KMS-11 (cell line): ENCODE measurements around the gene HOXB5.

Source experiments
- H2AFZ ChIP-seq: fragments of 200-600 bp; sonication (generic); 2 replicates; pipeline ENCODE4 v1.6.1; 2016; ENCODE audit warnings: antibody characterized with exemption, mixed run types, low read depth
- H3K27ac ChIP-seq: fragments of 200-600 bp; sonication (generic); 2 replicates; pipeline ENCODE4 v1.6.1; 2016; ENCODE audit warnings: mild to moderate bottlenecking, mixed run types
- H3K27me3 ChIP-seq: fragments of 200-600 bp; sonication (generic); 2 replicates; pipeline ENCODE4 v1.6.1; 2017; ENCODE audit warnings: mild to moderate bottlenecking, low read depth, mixed run types, moderate library complexity; ENCODE audit not compliant: insufficient read depth
- H3K36me3 ChIP-seq: fragments of 200-600 bp; sonication (generic); 2 replicates; pipeline ENCODE4 v1.6.1; 2017; ENCODE audit warnings: mild to moderate bottlenecking, mixed run types; ENCODE audit not compliant: insufficient read depth
- H3K4me1 ChIP-seq: fragments of 200-600 bp; sonication (generic); 2 replicates; pipeline ENCODE4 v1.6.1; 2016; ENCODE audit warnings: mild to moderate bottlenecking, low read depth, mixed run types; ENCODE audit not compliant: poor library complexity, severe bottlenecking
- H3K4me2 ChIP-seq: fragments of 200-600 bp; sonication (generic); 2 replicates; pipeline ENCODE4 v1.7.0; 2016; ENCODE audit warnings: mild to moderate bottlenecking, mixed run types
- H3K4me3 ChIP-seq: fragments of 200-600 bp; sonication (generic); IDR thresholded peaks from 2 replicates; pipeline ENCODE4 v1.6.1; 2017; ENCODE audit warnings: low read depth, low read length, mixed read lengths; ENCODE audit not compliant: insufficient read depth
- H3K79me2 ChIP-seq: fragments of 200-600 bp; sonication (generic); 2 replicates; pipeline ENCODE4 v1.6.1; 2016; ENCODE audit warnings: low read depth, mixed run types; ENCODE audit not compliant: insufficient read depth
- H3K9ac ChIP-seq: fragments of 200-600 bp; sonication (generic); 2 replicates; pipeline ENCODE4 v1.6.1; 2016; ENCODE audit warnings: mild to moderate bottlenecking, mixed run types
- H4K20me1 ChIP-seq: fragments of 200-600 bp; sonication (generic); 2 replicates; pipeline ENCODE4 v1.6.1; 2016; ENCODE audit warnings: mild to moderate bottlenecking, mixed run types; ENCODE audit not compliant: insufficient read depth
- CTCF ChIP-seq: fragments of 200-600 bp; sonication (generic); conservative IDR thresholded peaks from 2 replicates; pipeline ENCODE4 v1.6.1; 2017; ENCODE audit warnings: low read depth, mild to moderate bottlenecking, antibody characterized with exemption, low read length, moderate library complexity, mixed read lengths

HOXB5 gene

GRCh38 chr17:48603959-48604769, 10.6 kb upstream of the HOXB5 start:
- H4K20me1 ChIP-seq: no peaks in the 10 kb centered on the region
- no peaks in the 10 kb centered on the region for H3K36me3 ChIP-seq
- peaks cover 14% of the 10 kb centered on the region for H3K4me1 ChIP-seq
- no peak overlapping the region for H2AFZ ChIP-seq
- peaks cover 50% of the 10 kb centered on the region for H3K27me3 ChIP-seq
- TF ChIP-seq CTCF: no peak
- H3K27ac ChIP-seq: no peak overlapping the region
- peak overlapping the region; percentile 33 for H3K4me2 ChIP-seq
- no peak overlapping the region for H3K4me3 ChIP-seq
- no peak overlapping the region for H3K9ac ChIP-seq
- H3K79me2 ChIP-seq: no peaks in the 10 kb centered on the region

- peaks cover 71% of the 10 kb centered on the region for H3K27me3 ChIP-seq
- no peak for TF ChIP-seq CTCF
- no peak overlapping the region for H3K27ac ChIP-seq
- H3K79me2 ChIP-seq: no peaks in the 10 kb centered on the region
- H4K20me1 ChIP-seq: no peaks in the 10 kb centered on the region
- no peaks in the 10 kb centered on the region for H3K36me3 ChIP-seq
- H3K4me3 ChIP-seq: no peak overlapping the region
- H3K4me2 ChIP-seq: peak overlapping the region; percentile 40; the same call in 1 of the 2 replicates
- H3K9ac ChIP-seq: no peak overlapping the region
- H3K4me1 ChIP-seq: peaks cover 6% of the 10 kb centered on the region
- peak overlapping the region; percentile 38; the same call in 1 of the 2 replicates for H2AFZ ChIP-seq
These were observed 8.2 kb upstream of the HOXB5 start for GRCh38 chr17:48601539-48602425.

GRCh38 chr17:48601207-48601538, 7.6 kb upstream of the HOXB5 start:
- no peak for TF ChIP-seq CTCF
- H4K20me1 ChIP-seq: no peaks in the 10 kb centered on the region
- H2AFZ ChIP-seq: no peak overlapping the region
- no peak overlapping the region for H3K9ac ChIP-seq
- no peak overlapping the region for H3K4me2 ChIP-seq
- no peaks in the 10 kb centered on the region for H3K79me2 ChIP-seq
- no peak overlapping the region for H3K27ac ChIP-seq
- peaks cover 6% of the 10 kb centered on the region for H3K4me1 ChIP-seq
- no peak overlapping the region for H3K4me3 ChIP-seq
- H3K27me3 ChIP-seq: peaks cover 71% of the 10 kb centered on the region
- H3K36me3 ChIP-seq: no peaks in the 10 kb centered on the region

- no peak overlapping the region for H3K4me3 ChIP-seq
- no peak overlapping the region for H3K4me2 ChIP-seq
- H3K9ac ChIP-seq: no peak overlapping the region
- peaks cover 71% of the 10 kb centered on the region for H3K27me3 ChIP-seq
- no peaks in the 10 kb centered on the region for H3K79me2 ChIP-seq
- no peak overlapping the region for H3K27ac ChIP-seq
- no peak for TF ChIP-seq CTCF
- H3K36me3 ChIP-seq: no peaks in the 10 kb centered on the region
- peaks cover 6% of the 10 kb centered on the region for H3K4me1 ChIP-seq
- H4K20me1 ChIP-seq: no peaks in the 10 kb centered on the region
- no peak overlapping the region for H2AFZ ChIP-seq
These were observed 6.9 kb upstream of the HOXB5 start for GRCh38 chr17:48600244-48601098.
